Immature natural killer cell (primary cell): ENCODE data around the gene ADORA2A. TPM values are rescaled to one million over a fixed set of nuclear protein-coding genes. Genes with fewer than 3 reads are reported as not detected.

ENCODE experiments used
- DNase-seq, 3 donors: peaks; one replicate each; pipeline ENCODE4 v3.0.0; 2022; ENCODE audit warnings: mixed read lengths in 1 of 3
- H3K27ac Mint-ChIP-seq, 6 donors: one replicate each; pipeline ENCODE4 v1.8.0; 2020; ENCODE audit warnings: mixed read lengths in 6 of 6, mild to moderate bottlenecking in 5 of 6, inconsistent platforms in 4 of 6, moderate library complexity in 3 of 6
- H3K27me3 Mint-ChIP-seq, 3 donors: one replicate each; pipeline ENCODE4 v1.8.0; 2020 to 2021; ENCODE audit warnings: low read depth in 3 of 3, mild to moderate bottlenecking in 3 of 3, mixed read lengths in 3 of 3, moderate library complexity in 3 of 3, inconsistent platforms in 1 of 3
- H3K36me3 Mint-ChIP-seq, 3 donors: one replicate each; pipeline ENCODE4 v1.8.0; 2020; ENCODE audit warnings: mixed read lengths in 3 of 3, inconsistent platforms in 2 of 3, mild to moderate bottlenecking in 2 of 3
- H3K4me1 Mint-ChIP-seq, 2 donors: one replicate each; pipeline ENCODE4 v1.8.0; 2020; ENCODE audit warnings: inconsistent platforms in 2 of 2, mild to moderate bottlenecking in 2 of 2, mixed read lengths in 2 of 2, moderate library complexity in 1 of 2
- H3K4me3 Mint-ChIP-seq, 5 donors: one replicate each; pipeline ENCODE4 v1.8.0; 2020; ENCODE audit warnings: mild to moderate bottlenecking in 5 of 5, mixed read lengths in 5 of 5, inconsistent platforms in 3 of 5, moderate library complexity in 3 of 5
- H3K9me3 Mint-ChIP-seq, 6 donors: one replicate each; pipeline ENCODE4 v1.8.0; 2020; ENCODE audit warnings: mild to moderate bottlenecking in 6 of 6, mixed read lengths in 6 of 6, inconsistent platforms in 4 of 6, moderate library complexity in 3 of 6
- polyA plus RNA-seq, 3 donors: library from polyadenylated mRNA; unstranded; fragments of 300-500 nt; fragmentation: Illumina TruSeq; gene quantifications; one replicate each; pipeline ENCODE4 v1.2.3, GENCODE V29; 2021

The ADORA2A gene
- polyA plus RNA-seq, 3 donors from 2014 or later = 4.6 to 6.8 (median 5.3) TPM

DNA sequence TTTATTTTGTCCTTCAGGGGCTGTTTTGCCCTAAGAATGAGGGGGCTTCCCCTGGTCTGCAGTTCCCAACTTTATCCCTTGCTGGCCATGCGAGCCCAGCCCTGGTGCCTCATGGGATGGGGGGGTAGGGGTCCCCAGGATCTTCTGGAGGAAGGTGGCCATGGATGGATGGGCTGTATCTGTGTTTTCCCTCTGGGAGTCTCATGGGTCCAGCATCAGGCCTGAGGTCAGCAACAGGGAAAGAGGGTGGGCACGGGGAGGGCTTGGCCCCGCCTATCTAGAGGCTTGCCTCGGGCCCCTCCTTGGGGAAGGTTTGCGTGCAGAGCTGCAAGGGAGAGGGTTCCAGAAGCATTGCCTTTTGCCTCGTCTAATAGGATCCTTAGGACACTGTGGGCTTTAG is 10.8 kb upstream of the ADORA2A start:
- no peak overlapping the region for H3K27ac Mint-ChIP-seq
- no peaks in the 10 kb centered on the region for H3K4me1 Mint-ChIP-seq
- H3K36me3 Mint-ChIP-seq = peaks cover 4 to 10% (median 9%) of the 10 kb centered on the region in 3 donors
- DNase-seq = no peak
- H3K4me3 Mint-ChIP-seq = no peak overlapping the region
- peaks cover 0 to 4% (median under 1%) of the 10 kb centered on the region in 3 donors for H3K27me3 Mint-ChIP-seq
- H3K9me3 Mint-ChIP-seq = no peaks in the 10 kb centered on the region

GRCh38 chr22:24417200-24417599 is 10.2 kb upstream of the ADORA2A start:
- no peaks in the 10 kb centered on the region for H3K4me1 Mint-ChIP-seq
- H3K27ac Mint-ChIP-seq = peak overlapping the region in 1 of 6 donors; percentile 10
- H3K4me3 Mint-ChIP-seq = no peak overlapping the region
- peaks cover 4 to 10% (median 9%) of the 10 kb centered on the region in 3 donors for H3K36me3 Mint-ChIP-seq
- H3K27me3 Mint-ChIP-seq = peaks cover 0 to 1% (median 0%) of the 10 kb centered on the region in 3 donors
- no peaks in the 10 kb centered on the region for H3K9me3 Mint-ChIP-seq
- no peak for DNase-seq

DNA sequence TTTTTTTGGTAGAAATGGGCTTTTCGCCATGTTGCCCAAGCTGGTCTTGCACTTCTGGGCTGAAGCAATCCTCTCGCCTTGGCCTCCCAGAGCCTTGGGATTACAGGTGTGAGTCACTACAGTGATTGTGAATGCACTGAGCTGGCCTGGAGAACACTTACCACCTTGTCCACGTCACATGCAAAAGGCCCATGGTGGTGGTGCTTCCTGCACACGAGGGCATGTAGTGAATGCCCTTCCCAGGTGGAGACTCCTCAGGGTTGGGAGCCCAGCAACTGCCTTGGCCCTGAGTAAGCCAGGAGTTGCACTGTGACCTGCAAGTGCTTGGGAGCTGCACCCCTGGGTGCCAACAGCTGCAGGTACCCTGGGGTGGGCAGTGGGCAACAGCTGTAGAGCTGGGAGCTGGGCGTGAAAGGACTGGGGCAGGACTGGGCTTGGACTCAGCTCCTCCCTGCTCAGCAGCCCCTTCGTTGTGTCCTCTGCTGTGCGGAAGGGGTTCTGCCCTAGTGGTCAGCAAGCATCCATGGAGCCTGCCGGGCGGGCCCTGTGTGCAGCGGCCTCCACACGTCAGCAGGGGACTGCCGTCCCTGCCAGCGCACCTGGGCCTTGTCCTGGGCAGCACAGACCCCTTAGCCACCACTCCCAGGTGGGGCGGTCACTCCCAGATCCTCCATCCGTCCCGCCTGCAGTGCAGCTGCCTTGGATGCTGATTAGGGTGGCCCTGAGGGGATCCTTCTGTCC is 9.3 kb upstream of the ADORA2A start:
- no peaks in the 10 kb centered on the region for H3K9me3 Mint-ChIP-seq
- H3K4me1 Mint-ChIP-seq = peaks cover 0 to 1% of the 10 kb centered on the region in 2 donors
- H3K27me3 Mint-ChIP-seq = peaks cover 0 to 4% (median 4%) of the 10 kb centered on the region in 3 donors
- no peak overlapping the region for H3K27ac Mint-ChIP-seq
- peaks cover 4 to 10% (median 9%) of the 10 kb centered on the region in 3 donors for H3K36me3 Mint-ChIP-seq
- H3K4me3 Mint-ChIP-seq = no peak overlapping the region
- DNase-seq = no peak

- H3K4me3 Mint-ChIP-seq = no peak overlapping the region
- H3K36me3 Mint-ChIP-seq = peaks cover 4 to 9% (median 4%) of the 10 kb centered on the region in 3 donors
- peaks cover 0 to 4% (median 4%) of the 10 kb centered on the region in 3 donors for H3K27me3 Mint-ChIP-seq
- no peaks in the 10 kb centered on the region for H3K9me3 Mint-ChIP-seq
- DNase-seq = no peak
- H3K27ac Mint-ChIP-seq = no peak overlapping the region
- peaks cover 0 to 1% of the 10 kb centered on the region in 2 donors for H3K4me1 Mint-ChIP-seq
These were observed 8.5 kb upstream of the ADORA2A start for GRCh38 chr22:24418786-24419474.

- Mint-ChIP-seq H3K27me3 (peaks cover 0 to 4% (median 4%) of the 10 kb centered on the region in 3 donors), H3K4me3 (no peak overlapping the region), H3K27ac (no peak overlapping the region), H3K4me1 (peaks cover 0 to 1% of the 10 kb centered on the region in 2 donors), H3K9me3 (no peaks in the 10 kb centered on the region), H3K36me3 (peaks cover 3 to 9% (median 4%) of the 10 kb centered on the region in 3 donors)
- no peak for DNase-seq
These were observed 7.9 kb upstream of the ADORA2A start for GRCh38 chr22:24419475-24419850.

GRCh38 chr22:24420072-24420976 is 7.1 kb upstream of the ADORA2A start:
- Mint-ChIP-seq H3K27ac (no peak overlapping the region), H3K4me1 (peaks cover 0 to 2% of the 10 kb centered on the region in 2 donors), H3K4me3 (no peak overlapping the region), H3K27me3 (peaks cover 0 to 4% (median 4%) of the 10 kb centered on the region in 3 donors), H3K36me3 (peaks cover 1 to 7% (median 2%) of the 10 kb centered on the region in 3 donors), H3K9me3 (no peaks in the 10 kb centered on the region)
- DNase-seq = no peak

- peaks cover 6 to 8% of the 10 kb centered on the region in 2 donors for H3K4me1 Mint-ChIP-seq
- H3K4me3 Mint-ChIP-seq = no peak overlapping the region
- H3K27ac Mint-ChIP-seq = no peak overlapping the region
- DNase-seq = no peak
- peaks cover 0 to 6% (median 4%) of the 10 kb centered on the region in 3 donors for H3K27me3 Mint-ChIP-seq
- no peaks in the 10 kb centered on the region for H3K9me3 Mint-ChIP-seq
- H3K36me3 Mint-ChIP-seq = peaks cover 0 to 5% (median 0%) of the 10 kb centered on the region in 3 donors
These were observed 6.4 kb upstream of the ADORA2A start for GRCh38 chr22:24420977-24421343.

DNA sequence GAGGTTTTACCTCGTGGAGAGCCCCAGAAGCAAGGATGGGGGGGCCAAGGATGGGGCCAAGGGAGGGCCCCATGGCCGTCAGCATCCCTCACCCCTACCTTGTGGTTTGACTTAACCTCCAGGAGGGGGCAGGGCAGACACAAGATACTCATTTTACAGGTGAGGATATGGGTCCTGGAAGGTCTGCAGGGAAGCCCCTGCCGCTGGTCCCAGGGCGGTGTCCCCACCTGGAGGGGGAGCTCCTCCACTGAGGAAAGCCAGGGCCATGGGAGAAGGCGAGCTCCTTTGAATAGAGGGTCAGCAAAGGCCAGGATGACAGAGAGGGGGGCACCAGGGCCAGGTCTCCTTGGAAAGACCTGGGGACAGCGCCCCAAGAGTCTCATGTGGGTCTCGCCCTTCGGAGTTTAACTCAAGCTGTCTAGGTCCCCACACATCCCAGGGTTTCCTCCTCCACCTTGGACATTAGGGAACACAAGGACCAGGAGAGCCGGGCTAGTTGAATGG is 5.9 kb upstream of the ADORA2A start:
- Mint-ChIP-seq H3K4me3 (peak overlapping the region in 2 of 5 donors; percentile 38 to 56), H3K36me3 (peaks cover 0 to 5% (median 0%) of the 10 kb centered on the region in 3 donors), H3K4me1 (peaks cover 11 to 14% of the 10 kb centered on the region in 2 donors), H3K9me3 (no peaks in the 10 kb centered on the region), H3K27ac (no peak overlapping the region), H3K27me3 (peaks cover 0 to 9% (median 4%) of the 10 kb centered on the region in 3 donors)
- DNase-seq = no peak

GRCh38 chr22:24422102-24422665 is 5.2 kb upstream of the ADORA2A start:
- Mint-ChIP-seq H3K4me3 (peak overlapping the region; percentile 17 to 72 (median 62)), H3K36me3 (peaks cover 0 to under 1% (median 0%) of the 10 kb centered on the region in 3 donors), H3K9me3 (no peaks in the 10 kb centered on the region), H3K4me1 (peaks cover 19% of the 10 kb centered on the region in 2 donors), H3K27me3 (peaks cover 0 to 9% (median 4%) of the 10 kb centered on the region in 3 donors), H3K27ac (no peak overlapping the region)
- DNase-seq = no peak

DNA sequence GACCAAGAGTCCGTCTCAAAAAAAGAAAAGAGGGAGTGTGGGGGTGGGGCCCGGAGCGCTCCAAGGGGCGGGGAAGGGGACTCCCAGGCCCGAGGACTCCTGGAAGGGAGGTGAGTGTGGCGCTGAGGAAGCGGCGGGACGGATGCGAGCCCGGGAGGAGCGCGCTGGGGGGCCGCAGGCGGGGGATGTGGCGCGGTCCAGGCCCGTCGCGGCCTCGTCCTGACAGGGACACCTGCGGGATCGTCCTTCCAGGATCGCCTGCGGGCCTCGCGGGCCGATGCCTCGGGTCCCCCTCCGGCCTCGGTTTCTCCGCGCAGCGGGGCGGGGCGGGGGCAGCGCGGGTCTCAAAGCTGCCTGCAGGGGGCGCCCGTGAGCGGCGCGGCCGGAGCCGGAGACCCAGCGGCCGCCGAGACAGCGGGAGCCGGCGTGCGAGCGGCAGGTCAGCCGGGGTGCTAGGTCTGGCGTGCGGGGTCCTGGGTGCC is 3.8 kb upstream of the ADORA2A start:
- Mint-ChIP-seq H3K27me3 (peaks cover 3 to 12% (median 4%) of the 10 kb centered on the region in 3 donors), H3K27ac (no peak overlapping the region), H3K9me3 (no peaks in the 10 kb centered on the region), H3K4me3 (peak overlapping the region; percentile 33 to 57 (median 38)), H3K36me3 (no peaks in the 10 kb centered on the region), H3K4me1 (peaks cover 32% of the 10 kb centered on the region in 2 donors)
- peak; percentile 57 to 62 (median 60) for DNase-seq

DNA sequence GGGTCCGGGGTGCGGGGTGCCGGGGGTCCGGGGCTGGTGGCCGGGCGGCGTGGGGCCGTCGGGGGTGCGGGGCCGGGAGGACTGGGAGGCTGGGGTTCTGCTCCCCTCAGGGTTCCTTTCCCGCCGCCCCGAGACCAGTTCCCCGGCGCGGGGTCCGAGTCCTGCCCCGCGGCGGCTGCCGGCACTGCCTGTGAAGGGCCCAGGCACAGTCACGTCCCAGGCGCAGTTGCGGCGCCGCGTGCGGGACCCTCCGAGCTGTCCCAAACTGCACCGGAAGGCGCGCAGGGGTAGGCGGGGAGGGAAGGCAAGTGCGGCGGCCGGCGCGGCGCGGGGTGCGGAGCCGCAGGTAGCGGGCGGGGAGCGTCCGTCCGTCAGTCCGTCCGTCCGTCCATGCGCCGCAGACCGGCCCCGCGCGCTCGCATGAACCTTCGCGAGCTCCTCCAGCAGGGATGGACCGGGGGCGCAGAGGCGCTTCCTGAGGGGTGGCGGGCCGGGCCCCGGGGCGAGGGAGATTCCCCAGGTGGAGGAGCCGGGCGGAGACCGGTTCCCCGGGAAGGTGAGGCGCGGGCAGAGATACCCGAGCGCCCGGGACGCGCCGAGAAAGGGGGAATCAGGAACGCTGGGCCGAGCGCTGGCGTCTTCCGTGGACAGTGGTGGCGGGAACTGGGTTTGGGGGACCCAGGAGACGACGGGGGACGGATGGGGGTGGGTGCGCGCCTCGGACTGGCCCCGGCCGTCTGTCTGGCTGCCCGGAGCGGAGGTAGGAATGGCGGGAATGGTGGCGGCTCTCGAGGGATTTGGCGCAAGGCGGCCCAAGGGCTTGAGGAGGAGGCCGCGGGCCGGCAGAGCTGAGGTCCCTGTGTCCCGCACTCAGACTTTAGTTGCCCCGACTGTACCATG is 3.1 kb upstream of the ADORA2A start:
- Mint-ChIP-seq H3K9me3 (no peaks in the 10 kb centered on the region), H3K4me3 (peak overlapping the region in 2 of 5 donors; percentile 43 to 50), H3K4me1 (peaks cover 39% of the 10 kb centered on the region in 2 donors), H3K36me3 (no peaks in the 10 kb centered on the region), H3K27me3 (peaks cover 3 to 14% (median 4%) of the 10 kb centered on the region in 3 donors), H3K27ac (no peak overlapping the region)
- DNase-seq = peak in 1 of 3 donors; percentile 31
